ENCODE measurements around the gene ESX1.

GRCh38 chrX:104205548-104205947 is 49.2 kb downstream of the ESX1 start:
- no peak for TF ChIP-seq SP1 (IDR thresholded peaks at IDR 0.05)
- no peak for TF ChIP-seq PKNOX1 (IDR thresholded peaks at IDR 0.05)
- no peak for TF ChIP-seq NFRKB (IDR thresholded peaks at IDR 0.05)
- TF ChIP-seq FOXA1 (IDR thresholded peaks at IDR 0.05), result no peak
- no peak for TF ChIP-seq BHLHE40 (IDR thresholded peaks at IDR 0.05; ENCODE audit: borderline replicate concordance)
- TF ChIP-seq ARNT (IDR thresholded peaks at IDR 0.05), result no peak
- TF ChIP-seq HDGF (IDR thresholded peaks at IDR 0.05; ENCODE audit: borderline replicate concordance), result no peak
- TF ChIP-seq TARDBP (IDR thresholded peaks at IDR 0.05), result no peak
- TF ChIP-seq L3MBTL2 (conservative IDR thresholded peaks at IDR 0.05), result no peak
- no peak for TF ChIP-seq FOXK2 (IDR thresholded peaks at IDR 0.05)
- no peak for TF ChIP-seq CTBP1 (IDR thresholded peaks at IDR 0.05; ENCODE audit: borderline replicate concordance)
